ENCODE results near the gene FGD5. TPM values are rescaled to one million over a fixed set of nuclear protein-coding genes. Genes with fewer than 3 reads are reported as not detected.
"Not testable (repeated sequence)": the region's sequence is repeated elsewhere in the genome, so short reads cannot be mapped to it uniquely, and the experiment has no call there.

FGD5 gene
- total and polyA plus RNA-seq, 2 experiments from 2014 or later: 0.59 to 1.1 TPM

DNA sequence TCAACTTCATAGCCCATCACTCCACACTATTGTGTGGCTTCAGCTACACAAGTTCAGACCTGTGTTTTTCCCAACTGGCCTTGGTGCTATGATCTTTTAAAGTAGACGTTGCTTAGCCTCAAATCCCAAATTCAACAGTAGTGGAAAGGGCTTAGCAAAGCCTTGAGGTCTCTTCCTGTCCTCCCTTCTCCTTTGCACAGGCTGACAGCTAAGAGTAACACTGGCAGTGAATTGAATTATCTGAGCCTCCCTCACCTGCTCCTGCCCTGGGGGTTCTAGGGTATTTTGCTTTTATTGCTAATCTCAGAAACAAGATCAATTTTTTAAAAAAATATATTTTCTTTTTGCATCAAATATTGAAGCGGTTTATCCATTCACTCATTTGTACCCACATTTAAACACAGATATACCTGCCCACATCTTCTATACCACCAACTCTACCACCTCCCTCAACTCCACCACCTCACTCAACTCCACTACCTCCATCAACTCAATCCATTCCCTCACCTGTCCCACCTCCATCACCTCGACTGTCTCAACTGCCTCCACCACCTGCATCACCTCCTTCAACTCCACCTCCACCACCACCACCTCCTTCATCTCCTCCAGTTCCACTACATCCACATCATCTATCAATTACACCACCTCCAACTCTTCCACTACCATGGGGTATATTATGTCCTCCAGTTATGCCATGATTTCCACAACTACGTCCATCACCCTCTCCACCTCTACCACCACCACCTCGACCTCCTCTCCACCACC, 10.1 kb upstream of the FGD5 start:
- TF ChIP-seq, protein P1, sequence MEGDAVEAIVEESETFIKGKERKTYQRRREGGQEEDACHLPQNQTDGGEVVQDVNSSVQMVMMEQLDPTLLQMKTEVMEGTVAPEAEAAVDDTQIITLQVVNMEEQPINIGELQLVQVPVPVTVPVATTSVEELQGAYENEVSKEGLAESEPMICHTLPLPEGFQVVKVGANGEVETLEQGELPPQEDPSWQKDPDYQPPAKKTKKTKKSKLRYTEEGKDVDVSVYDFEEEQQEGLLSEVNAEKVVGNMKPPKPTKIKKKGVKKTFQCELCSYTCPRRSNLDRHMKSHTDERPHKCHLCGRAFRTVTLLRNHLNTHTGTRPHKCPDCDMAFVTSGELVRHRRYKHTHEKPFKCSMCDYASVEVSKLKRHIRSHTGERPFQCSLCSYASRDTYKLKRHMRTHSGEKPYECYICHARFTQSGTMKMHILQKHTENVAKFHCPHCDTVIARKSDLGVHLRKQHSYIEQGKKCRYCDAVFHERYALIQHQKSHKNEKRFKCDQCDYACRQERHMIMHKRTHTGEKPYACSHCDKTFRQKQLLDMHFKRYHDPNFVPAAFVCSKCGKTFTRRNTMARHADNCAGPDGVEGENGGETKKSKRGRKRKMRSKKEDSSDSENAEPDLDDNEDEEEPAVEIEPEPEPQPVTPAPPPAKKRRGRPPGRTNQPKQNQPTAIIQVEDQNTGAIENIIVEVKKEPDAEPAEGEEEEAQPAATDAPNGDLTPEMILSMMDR (IDR thresholded peaks at IDR 0.05; ENCODE audit: low read depth, low read length): no peak
- no peak for DNase-seq (ENCODE audit: low read depth in 1 of 2, low spot score in 1 of 2)
- no peak overlapping the region for H3K27ac ChIP-seq
- H3K4me1 ChIP-seq (ENCODE audit: low read depth): no peaks in the 10 kb centered on the region
- no peaks in the 10 kb centered on the region for H3K36me3 ChIP-seq
- H3K27me3 ChIP-seq: peaks cover 50% of the 10 kb centered on the region
- H3K4me3 ChIP-seq: no peak overlapping the region
- no peaks in the 10 kb centered on the region for H3K9me3 ChIP-seq (ENCODE audit: low read depth)

DNA sequence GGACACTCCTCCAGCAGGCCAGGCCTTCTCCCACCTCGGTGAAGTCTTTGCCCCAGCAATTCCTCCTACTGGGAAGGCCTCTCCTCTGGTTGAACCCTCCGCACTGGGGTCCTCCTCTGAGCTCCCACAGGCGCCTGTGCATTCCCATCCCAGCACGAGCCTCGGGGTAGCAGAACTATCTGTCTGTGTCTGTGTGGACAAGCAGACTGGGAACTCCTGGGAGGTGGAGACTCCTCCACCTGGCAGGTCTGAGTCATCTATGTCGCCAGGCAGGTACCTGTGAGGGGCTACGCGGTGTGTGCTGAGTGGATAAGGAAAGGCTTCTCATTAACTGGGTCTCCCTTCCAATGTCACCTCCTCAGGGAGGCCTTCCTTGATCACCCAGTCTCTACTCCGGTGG, 9.2 kb upstream of the FGD5 start:
- not testable (repeated sequence) for DNase-seq (ENCODE audit: low read depth in 1 of 2, low spot score in 1 of 2); H3K4me1 ChIP-seq (ENCODE audit: low read depth); H3K27ac ChIP-seq; H3K9me3 ChIP-seq (ENCODE audit: low read depth); H3K4me3 ChIP-seq; H3K36me3 ChIP-seq
- peaks cover 50% of the 10 kb centered on the region for H3K27me3 ChIP-seq

DNA sequence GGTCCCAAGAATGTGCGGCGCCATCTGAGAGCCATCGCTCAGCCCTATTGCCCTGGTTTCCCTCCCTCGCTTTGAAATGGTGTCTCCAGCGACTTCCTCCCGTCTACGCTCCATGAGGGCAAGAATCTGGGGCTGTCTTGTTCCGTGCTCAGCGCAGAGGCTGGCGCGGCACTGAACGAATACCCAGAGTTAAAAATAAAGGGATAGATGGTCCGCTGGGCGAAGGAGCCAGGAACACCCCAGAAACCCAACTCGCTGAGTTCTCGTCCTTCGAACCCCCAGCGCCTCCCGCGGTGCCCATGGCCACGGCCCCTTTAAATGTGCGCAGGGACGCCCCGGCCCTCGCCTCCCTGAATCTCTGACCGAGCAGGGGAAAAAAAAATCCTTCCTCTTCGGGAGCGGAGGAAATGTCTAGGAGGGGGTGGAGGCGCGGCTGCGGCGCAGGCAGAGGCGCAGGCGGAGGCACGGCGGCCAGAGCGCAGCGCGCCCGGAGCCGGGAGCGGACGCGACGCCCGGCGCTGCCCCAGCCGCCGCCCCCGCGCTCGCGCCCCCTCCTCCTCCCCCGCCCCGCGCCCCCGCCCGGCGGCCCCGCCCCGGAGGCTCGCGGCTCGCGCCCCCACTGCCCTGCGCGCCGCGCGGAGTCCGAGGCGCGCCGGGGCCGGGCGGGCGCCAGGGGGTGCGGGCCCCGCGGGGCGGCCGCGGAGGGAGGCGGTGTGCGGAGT, 8.5 kb upstream of the FGD5 start:
- peak; percentile 56 to 59 for DNase-seq (ENCODE audit: low read depth in 1 of 2, low spot score in 1 of 2)
- peaks cover 50% of the 10 kb centered on the region for H3K27me3 ChIP-seq

DNA sequence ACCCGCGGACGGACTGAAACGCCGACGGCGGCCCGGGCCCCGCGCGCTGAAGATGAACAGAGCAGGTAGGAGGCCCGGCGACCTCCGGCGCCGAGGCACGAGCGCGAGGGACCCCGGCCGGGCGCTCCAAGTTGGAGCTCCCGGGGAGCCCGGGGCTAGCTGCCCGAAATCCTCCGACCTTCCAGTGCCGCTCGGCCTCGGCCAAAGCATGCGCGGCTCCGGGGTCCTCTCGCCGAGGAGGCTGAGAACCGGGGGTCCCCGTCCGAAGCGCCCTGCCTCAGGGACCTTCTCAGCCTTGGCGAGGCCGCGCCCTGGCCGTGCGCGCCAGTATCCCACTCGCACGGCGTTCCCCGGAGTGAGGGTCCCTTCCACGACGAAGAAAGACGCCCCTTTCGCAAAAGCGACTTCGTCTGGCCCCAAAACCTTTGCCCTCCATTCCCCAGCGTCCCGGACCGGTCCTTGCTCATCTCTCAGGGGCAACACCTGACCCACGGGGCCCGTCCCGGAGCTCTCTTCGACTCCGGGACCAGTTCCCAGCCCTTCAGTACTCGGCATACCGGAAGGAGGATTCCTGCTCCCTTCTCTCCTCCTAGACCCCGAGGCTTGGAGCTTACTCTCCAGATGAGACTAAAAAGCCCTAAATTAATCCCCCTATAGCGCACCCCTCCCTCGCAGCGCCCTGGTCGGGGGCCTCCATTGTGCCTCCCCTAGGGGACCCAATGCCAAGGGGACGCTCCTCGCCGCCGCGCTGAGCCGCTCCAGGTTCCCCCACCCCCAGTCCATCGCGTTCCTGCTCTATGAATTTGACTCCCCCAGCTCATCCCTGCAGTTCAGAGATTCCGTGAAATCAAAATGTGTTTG, 7.7 kb upstream of the FGD5 start:
- DNase-seq (ENCODE audit: low read depth in 1 of 2, low spot score in 1 of 2): no peak
- H3K27ac ChIP-seq: no peak overlapping the region
- no peaks in the 10 kb centered on the region for H3K9me3 ChIP-seq (ENCODE audit: low read depth)
- peaks cover 50% of the 10 kb centered on the region for H3K27me3 ChIP-seq
- TF ChIP-seq, protein P1 (IDR thresholded peaks at IDR 0.05; ENCODE audit: low read depth, low read length): no peak
- no peaks in the 10 kb centered on the region for H3K4me1 ChIP-seq (ENCODE audit: low read depth)
- peak overlapping the region; percentile 34 for H3K4me3 ChIP-seq
- no peaks in the 10 kb centered on the region for H3K36me3 ChIP-seq

More for the DNA sequence above, 8.5 kb upstream of the FGD5 start:
- H3K36me3 ChIP-seq: no peaks in the 10 kb centered on the region
- H3K4me3 ChIP-seq: peak overlapping the region; percentile 44
- no peaks in the 10 kb centered on the region for H3K4me1 ChIP-seq (ENCODE audit: low read depth)
- H3K27ac ChIP-seq: no peak overlapping the region
- H3K9me3 ChIP-seq (ENCODE audit: low read depth): no peaks in the 10 kb centered on the region
- TF ChIP-seq, protein P1 (IDR thresholded peaks at IDR 0.05; ENCODE audit: low read depth, low read length): no peak

DNA sequence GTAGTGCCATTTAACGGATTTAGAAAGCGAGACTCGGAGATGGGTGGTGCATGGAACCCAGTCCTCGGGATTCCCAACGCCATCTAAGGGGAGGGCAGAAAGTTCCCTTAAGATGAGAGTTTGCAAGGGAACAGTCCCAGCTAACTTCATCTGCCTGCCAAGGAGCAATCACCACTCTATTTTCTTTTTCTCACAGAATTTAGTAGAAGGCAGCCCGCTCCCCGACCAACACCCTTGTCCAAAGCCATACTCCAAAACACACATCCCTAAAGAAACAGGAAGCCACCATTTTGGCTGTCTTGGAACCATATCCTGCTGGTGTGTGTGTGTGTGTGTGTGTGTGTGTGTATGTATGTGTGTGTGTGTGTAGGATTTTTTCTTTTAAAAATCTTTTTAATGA, 7.1 kb upstream of the FGD5 start:
- Histone ChIP-seq H3K27ac (no peak overlapping the region), H3K4me3 (no peak overlapping the region), H3K36me3 (no peaks in the 10 kb centered on the region), H3K27me3 (peaks cover 50% of the 10 kb centered on the region), H3K4me1 (ENCODE audit: low read depth) (no peaks in the 10 kb centered on the region), H3K9me3 (ENCODE audit: low read depth) (no peaks in the 10 kb centered on the region)
- DNase-seq (ENCODE audit: low read depth in 1 of 2, low spot score in 1 of 2): peak in 1 of 2 donors; percentile 37
- TF ChIP-seq, protein P1 (IDR thresholded peaks at IDR 0.05; ENCODE audit: low read depth, low read length): no peak
